Right lobe of liver (tissue), 4 donors: Measurements from ENCODE around the gene ADM.

Source experiments
- POLR2A ChIP-seq: fragments of 450-650 bp; IDR thresholded peaks from one replicate; pipeline ENCODE4 v1.6.1; 2017; ENCODE audit warnings: antibody characterized with exemption, mild to moderate bottlenecking
- TF ChIP-seq, protein P1 (sequence below), 4 donors: fragments of 200-600 bp in 3 of 4; fragments of 450-650 bp in 1 of 4; IDR thresholded peaks; one replicate each; pipeline versions ENCODE4 v1.5.1 to v1.8.0; 2016 to 2022; ENCODE audit warnings: antibody characterized with exemption in 4 of 4, mild to moderate bottlenecking in 2 of 4
- donor health status: DM: no; HTN: no; CAD: no.
- donor health status: DM: no; HTN: no; CAD: no.
- donor health status: DM: no; HTN: yes; CAD: no.

DNA sequence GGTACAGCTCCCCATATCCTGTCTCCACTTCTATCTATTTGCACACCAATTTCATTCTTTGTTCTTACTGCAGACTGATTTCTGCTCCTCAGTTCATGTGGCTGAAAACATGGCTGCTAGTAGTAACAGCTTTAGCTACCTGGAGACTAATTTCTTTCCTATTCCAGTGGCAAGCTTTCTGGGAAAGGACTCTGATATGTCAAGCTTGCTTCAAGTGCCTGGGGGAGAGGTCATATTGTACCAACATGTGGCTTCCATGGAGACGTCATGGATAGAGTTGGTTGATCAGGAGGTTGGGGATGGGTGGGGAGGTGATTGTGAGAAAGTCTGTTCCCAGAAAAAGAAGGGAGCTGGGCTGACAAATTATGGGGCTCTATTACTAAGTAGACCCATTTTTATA lies 44.9 kb downstream of the ADM start:
- TF ChIP-seq, protein P1, sequence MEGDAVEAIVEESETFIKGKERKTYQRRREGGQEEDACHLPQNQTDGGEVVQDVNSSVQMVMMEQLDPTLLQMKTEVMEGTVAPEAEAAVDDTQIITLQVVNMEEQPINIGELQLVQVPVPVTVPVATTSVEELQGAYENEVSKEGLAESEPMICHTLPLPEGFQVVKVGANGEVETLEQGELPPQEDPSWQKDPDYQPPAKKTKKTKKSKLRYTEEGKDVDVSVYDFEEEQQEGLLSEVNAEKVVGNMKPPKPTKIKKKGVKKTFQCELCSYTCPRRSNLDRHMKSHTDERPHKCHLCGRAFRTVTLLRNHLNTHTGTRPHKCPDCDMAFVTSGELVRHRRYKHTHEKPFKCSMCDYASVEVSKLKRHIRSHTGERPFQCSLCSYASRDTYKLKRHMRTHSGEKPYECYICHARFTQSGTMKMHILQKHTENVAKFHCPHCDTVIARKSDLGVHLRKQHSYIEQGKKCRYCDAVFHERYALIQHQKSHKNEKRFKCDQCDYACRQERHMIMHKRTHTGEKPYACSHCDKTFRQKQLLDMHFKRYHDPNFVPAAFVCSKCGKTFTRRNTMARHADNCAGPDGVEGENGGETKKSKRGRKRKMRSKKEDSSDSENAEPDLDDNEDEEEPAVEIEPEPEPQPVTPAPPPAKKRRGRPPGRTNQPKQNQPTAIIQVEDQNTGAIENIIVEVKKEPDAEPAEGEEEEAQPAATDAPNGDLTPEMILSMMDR (IDR thresholded peaks at IDR 0.05) = no peak
- TF ChIP-seq POLR2A = no peak
